ENCODE results near the gene LMOD2. TPM values are rescaled to one million over a fixed set of nuclear protein-coding genes. Genes with fewer than 3 reads are reported as not detected.

LMOD2 gene
- total RNA-seq, 1 experiment from 2014 or later, result not detected

DNA sequence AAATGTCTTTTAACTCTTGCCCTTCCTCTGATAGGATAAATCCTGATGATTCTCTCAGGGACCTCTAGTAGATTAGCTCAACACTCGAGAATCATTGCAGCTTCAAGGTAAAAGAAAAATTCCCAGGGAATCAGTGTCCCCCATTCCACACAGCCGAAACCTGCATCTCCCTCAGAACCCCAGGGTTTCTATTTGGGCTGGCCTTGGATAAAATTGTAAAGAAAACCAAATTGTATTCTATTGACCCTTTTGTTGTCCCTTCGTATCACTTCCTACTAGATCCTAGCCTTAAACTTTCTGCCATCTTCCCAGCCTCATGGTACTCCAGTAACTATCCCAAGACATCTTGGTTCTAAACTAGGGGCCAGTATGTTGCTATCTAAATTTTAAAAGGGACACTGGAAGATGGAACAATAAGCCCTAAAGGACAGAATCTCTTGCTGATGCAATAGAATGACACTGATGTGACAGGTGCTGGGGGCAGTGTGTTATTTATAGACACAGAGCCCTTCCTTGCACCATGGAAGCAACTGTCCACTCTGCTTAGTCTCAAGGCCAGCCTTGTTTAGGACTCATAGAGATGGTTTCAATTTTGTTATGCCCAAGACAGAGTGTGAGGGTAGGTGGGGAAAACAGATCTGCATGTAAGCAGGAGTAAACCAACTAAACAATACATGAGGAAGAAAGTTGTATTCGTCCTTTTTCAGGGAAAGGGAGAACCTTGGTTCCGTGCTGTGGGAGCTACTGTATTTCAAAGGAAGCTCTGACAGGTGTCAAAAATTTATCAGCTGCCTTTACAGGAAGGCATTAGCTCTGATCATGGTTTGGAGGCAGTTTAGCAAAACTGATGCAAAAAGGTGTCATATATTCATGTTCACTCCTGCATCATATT, 46.4 kb upstream of the LMOD2 start:
- no peaks in the 10 kb centered on the region for H3K27me3 ChIP-seq (ENCODE audit: low read length)
- no peaks in the 10 kb centered on the region for H3K36me3 ChIP-seq (ENCODE audit: low read depth, low read length)
- no peaks in the 10 kb centered on the region for H4K20me1 ChIP-seq (ENCODE audit: low read length)
- H3K9ac ChIP-seq (ENCODE audit: low read length), result no peak overlapping the region
- H3K4me1 ChIP-seq (ENCODE audit: insufficient read depth, low read length), result no peaks in the 10 kb centered on the region
- intact Hi-C loops (cut with micrococcal nuclease), result no loop called here
- H3K4me2 ChIP-seq (ENCODE audit: low read length), result no peak overlapping the region
- no peak for TF ChIP-seq EZH2phosphoT487 (IDR thresholded peaks at IDR 0.05; ENCODE audit: borderline replicate concordance, low read length)
- TF ChIP-seq, protein P1, sequence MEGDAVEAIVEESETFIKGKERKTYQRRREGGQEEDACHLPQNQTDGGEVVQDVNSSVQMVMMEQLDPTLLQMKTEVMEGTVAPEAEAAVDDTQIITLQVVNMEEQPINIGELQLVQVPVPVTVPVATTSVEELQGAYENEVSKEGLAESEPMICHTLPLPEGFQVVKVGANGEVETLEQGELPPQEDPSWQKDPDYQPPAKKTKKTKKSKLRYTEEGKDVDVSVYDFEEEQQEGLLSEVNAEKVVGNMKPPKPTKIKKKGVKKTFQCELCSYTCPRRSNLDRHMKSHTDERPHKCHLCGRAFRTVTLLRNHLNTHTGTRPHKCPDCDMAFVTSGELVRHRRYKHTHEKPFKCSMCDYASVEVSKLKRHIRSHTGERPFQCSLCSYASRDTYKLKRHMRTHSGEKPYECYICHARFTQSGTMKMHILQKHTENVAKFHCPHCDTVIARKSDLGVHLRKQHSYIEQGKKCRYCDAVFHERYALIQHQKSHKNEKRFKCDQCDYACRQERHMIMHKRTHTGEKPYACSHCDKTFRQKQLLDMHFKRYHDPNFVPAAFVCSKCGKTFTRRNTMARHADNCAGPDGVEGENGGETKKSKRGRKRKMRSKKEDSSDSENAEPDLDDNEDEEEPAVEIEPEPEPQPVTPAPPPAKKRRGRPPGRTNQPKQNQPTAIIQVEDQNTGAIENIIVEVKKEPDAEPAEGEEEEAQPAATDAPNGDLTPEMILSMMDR (conservative IDR thresholded peaks at IDR 0.05; ENCODE audit: low read depth, low read length), result no peak
- TF ChIP-seq EZH2 (IDR thresholded peaks at IDR 0.05; ENCODE audit: low read length, unreplicated experiment), result no peak
- no TSS peak for BruUV-seq (replicated peaks)
- no peak overlapping the region for H3K4me3 ChIP-seq (ENCODE audit: low read length)
- ChIA-PET POLR2A (ENCODE audit: unreplicated experiment) (no interaction called here), CTCF (no interaction called here)
- H3K79me2 ChIP-seq (ENCODE audit: low read length), result no peaks in the 10 kb centered on the region
- DNase-seq, result no peak
- no peak overlapping the region for H3K27ac ChIP-seq (ENCODE audit: low read length)
- no peak for ATAC-seq
- H3K9me3 ChIP-seq (ENCODE audit: low read length), result no peaks in the 10 kb centered on the region
- H3K9me2 ChIP-seq (replicated peaks; ENCODE audit: low read length), result no peaks in the 10 kb centered on the region
- H3F3A ChIP-seq (ENCODE audit: low read length, unreplicated experiment), result no peaks in the 10 kb centered on the region
- no peak overlapping the region for H2AFZ ChIP-seq (ENCODE audit: low read length)

DNA sequence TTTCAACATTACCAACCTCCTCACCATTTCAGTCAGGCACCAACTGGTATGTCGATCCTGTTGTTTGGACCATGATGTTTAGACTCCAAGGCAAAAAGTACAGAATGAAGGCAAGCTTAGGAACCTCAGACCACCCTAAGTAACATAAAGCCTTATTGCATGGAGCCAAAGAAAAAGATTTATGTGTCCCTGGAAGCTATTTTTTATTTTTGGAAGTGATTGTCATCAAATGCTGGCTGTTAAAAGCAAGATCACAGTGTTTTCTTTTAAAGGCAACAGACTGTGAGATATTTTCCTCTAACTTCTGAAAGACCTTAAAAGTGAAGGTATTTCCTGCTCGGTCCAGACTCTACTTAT, 45.8 kb upstream of the LMOD2 start:
- no peaks in the 10 kb centered on the region for H3F3A ChIP-seq (ENCODE audit: low read length, unreplicated experiment)
- no peak overlapping the region for H3K9ac ChIP-seq (ENCODE audit: low read length)
- H3K9me3 ChIP-seq (ENCODE audit: low read length), result no peaks in the 10 kb centered on the region
- 0 out of 2 replicates have a peak, but pooled peaks cover 3% of the 10 kb centered on the region for H3K27me3 ChIP-seq (ENCODE audit: low read length)
- ChIA-PET POLR2A (ENCODE audit: unreplicated experiment) (no interaction called here), CTCF (no interaction called here)
- H3K9me2 ChIP-seq (replicated peaks; ENCODE audit: low read length), result no peaks in the 10 kb centered on the region
- no peak overlapping the region for H3K4me2 ChIP-seq (ENCODE audit: low read length)
- intact Hi-C loops (cut with micrococcal nuclease), result no loop called here
- H2AFZ ChIP-seq (ENCODE audit: low read length), result no peak overlapping the region
- ATAC-seq (no peak), DNase-seq (no peak)
- no peak overlapping the region for H3K27ac ChIP-seq (ENCODE audit: low read length)
- no peak overlapping the region for H3K4me3 ChIP-seq (ENCODE audit: low read length)
- TF ChIP-seq, protein P1 (conservative IDR thresholded peaks at IDR 0.05; ENCODE audit: low read depth, low read length), result no peak
- no peak for TF ChIP-seq EZH2phosphoT487 (IDR thresholded peaks at IDR 0.05; ENCODE audit: borderline replicate concordance, low read length)
- no peak for TF ChIP-seq EZH2 (IDR thresholded peaks at IDR 0.05; ENCODE audit: low read length, unreplicated experiment)
- no TSS peak for BruUV-seq (replicated peaks)
- H3K4me1 ChIP-seq (ENCODE audit: insufficient read depth, low read length), result no peaks in the 10 kb centered on the region
- no peaks in the 10 kb centered on the region for H4K20me1 ChIP-seq (ENCODE audit: low read length)
- no peaks in the 10 kb centered on the region for H3K36me3 ChIP-seq (ENCODE audit: low read depth, low read length)
- H3K79me2 ChIP-seq (ENCODE audit: low read length), result no peaks in the 10 kb centered on the region

DNA sequence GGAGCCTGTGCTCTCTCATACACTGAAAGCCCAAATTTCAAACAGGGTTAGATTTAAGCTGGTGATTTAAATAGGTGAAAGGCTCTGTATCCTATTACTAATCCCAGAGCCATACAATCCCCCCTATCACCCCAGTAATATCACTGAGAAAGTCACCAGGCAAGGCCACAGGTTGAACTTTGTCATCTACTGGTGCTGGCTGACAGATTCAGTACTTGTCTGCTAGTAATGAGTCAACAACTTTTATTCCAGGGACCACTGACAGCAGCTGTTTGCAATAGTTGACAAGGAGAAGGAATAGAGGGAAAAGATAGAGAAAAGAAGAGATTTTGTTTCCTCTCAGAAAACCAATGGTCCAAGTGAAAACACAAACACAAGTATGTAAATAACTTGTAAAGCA, 43.6 kb upstream of the LMOD2 start:
- intact Hi-C loops (cut with micrococcal nuclease), result no loop called here
- H3K27me3 ChIP-seq (ENCODE audit: low read length), result 0 out of 2 replicates have a peak, but pooled peaks cover 3% of the 10 kb centered on the region
- H3F3A ChIP-seq (ENCODE audit: low read length, unreplicated experiment), result no peaks in the 10 kb centered on the region
- DNase-seq (no peak), ATAC-seq (no peak)
- no peak overlapping the region for H3K4me3 ChIP-seq (ENCODE audit: low read length)
- ChIA-PET POLR2A (ENCODE audit: unreplicated experiment) (no interaction called here), CTCF (no interaction called here)
- TF ChIP-seq EZH2 (IDR thresholded peaks at IDR 0.05; ENCODE audit: low read length, unreplicated experiment) (no peak), EZH2phosphoT487 (IDR thresholded peaks at IDR 0.05; ENCODE audit: borderline replicate concordance, low read length) (no peak)
- TF ChIP-seq, protein P1 (conservative IDR thresholded peaks at IDR 0.05; ENCODE audit: low read depth, low read length), result no peak
- no peaks in the 10 kb centered on the region for H3K9me2 ChIP-seq (replicated peaks; ENCODE audit: low read length)
- H3K4me1 ChIP-seq (ENCODE audit: insufficient read depth, low read length), result no peaks in the 10 kb centered on the region
- no peak overlapping the region for H3K9ac ChIP-seq (ENCODE audit: low read length)
- no peaks in the 10 kb centered on the region for H4K20me1 ChIP-seq (ENCODE audit: low read length)
- BruUV-seq (replicated peaks), result no TSS peak
- H3K27ac ChIP-seq (ENCODE audit: low read length), result no peak overlapping the region
- no peaks in the 10 kb centered on the region for H3K9me3 ChIP-seq (ENCODE audit: low read length)
- H3K4me2 ChIP-seq (ENCODE audit: low read length), result no peak overlapping the region
- H3K79me2 ChIP-seq (ENCODE audit: low read length), result no peaks in the 10 kb centered on the region
- no peaks in the 10 kb centered on the region for H3K36me3 ChIP-seq (ENCODE audit: low read depth, low read length)
- no peak overlapping the region for H2AFZ ChIP-seq (ENCODE audit: low read length)
